DMS53 treated with DMSO at 0.1 percent for 48 hours (cell line): ENCODE measurements around the gene ESRRG.

ENCODE experiments used
- DNase-seq: peaks from one replicate; lab custom pipeline; 2025; ENCODE audit not compliant: unreplicated experiment; lab: John Stamatoyannopoulos, UW

Gene ESRRG

GRCh38 chr1:216523043-216523442 is 200.2 kb downstream of the ESRRG start:
- no peak for DNase-seq

GRCh38 chr1:216521477-216521876 is 201.8 kb downstream of the ESRRG start:
- no peak for DNase-seq

- DNase-seq, result no peak
These were observed 204.2 kb downstream of the ESRRG start for GRCh38 chr1:216518844-216519627.

- no peak for DNase-seq
These were observed 220.6 kb downstream of the ESRRG start for GRCh38 chr1:216502528-216503162.

- DNase-seq, result no peak
These were observed 222.8 kb downstream of the ESRRG start for GRCh38 chr1:216500273-216500967.

GRCh38 chr1:216499581-216500272 is 223.5 kb downstream of the ESRRG start:
- no peak for DNase-seq

- no peak for DNase-seq
These were observed 225.0 kb downstream of the ESRRG start for GRCh38 chr1:216498277-216498676.

GRCh38 chr1:216485042-216485441 is 238.2 kb downstream of the ESRRG start:
- DNase-seq, result no peak

GRCh38 chr1:216483672-216484401 is 239.4 kb downstream of the ESRRG start:
- DNase-seq, result no peak

GRCh38 chr1:216482620-216483019 is 240.6 kb downstream of the ESRRG start:
- DNase-seq, result no peak

GRCh38 chr1:216478238-216478637 is 245.0 kb downstream of the ESRRG start:
- no peak for DNase-seq

GRCh38 chr1:216476341-216476740 is 246.9 kb downstream of the ESRRG start:
- no peak for DNase-seq

GRCh38 chr1:216475659-216476276 is 247.5 kb downstream of the ESRRG start:
- no peak for DNase-seq

GRCh38 chr1:216466162-216466801 is 256.9 kb downstream of the ESRRG start:
- no peak for DNase-seq

GRCh38 chr1:216464489-216464888 is 258.7 kb downstream of the ESRRG start:
- DNase-seq, result no peak

GRCh38 chr1:216462066-216462775 is 261.0 kb downstream of the ESRRG start:
- DNase-seq, result no peak

- DNase-seq, result no peak
These were observed 261.8 kb downstream of the ESRRG start for GRCh38 chr1:216461466-216461865.

GRCh38 chr1:216459651-216460207 is 263.5 kb downstream of the ESRRG start:
- DNase-seq, result no peak

GRCh38 chr1:216458812-216459211 is 264.4 kb downstream of the ESRRG start:
- no peak for DNase-seq
